HL-60/S4 treated with retinoic acid at 250 ng/mL for 4 days and 3 days (cell line): Measurements from ENCODE around the gene RPS27A.
"Not testable (repeated sequence)": the region's sequence is repeated elsewhere in the genome, so short reads cannot be mapped to it uniquely, and the experiment has no call there.

Experiments used
- in situ Hi-C: fragments of 300-500 bp; cut with MboI; formaldehyde crosslinking; loops from 2 replicates; pipeline ENCODE4 v1.7.0; 2022; ENCODE audit warnings: low sequenced_read_pairs

The RPS27A gene

GRCh38 chr2:55236992-55237543, 4.6 kb downstream of the RPS27A start:
- in situ Hi-C loops, result no loop called here

- in situ Hi-C loops, result no loop called here
These were observed 7.3 kb downstream of the RPS27A start for GRCh38 chr2:55239656-55240222.

- in situ Hi-C loops, result not testable (repeated sequence)
These were observed 9.1 kb downstream of the RPS27A start for GRCh38 chr2:55241582-55241981.

- in situ Hi-C loops, result no loop called here
These were observed 10.1 kb downstream of the RPS27A start for GRCh38 chr2:55242617-55243016.

GRCh38 chr2:55245411-55245810, 12.9 kb downstream of the RPS27A start:
- in situ Hi-C loops, result no loop called here

GRCh38 chr2:55247025-55247424, 14.5 kb downstream of the RPS27A start:
- in situ Hi-C loops, result no loop called here

- in situ Hi-C loops, result no loop called here
These were observed 20.3 kb downstream of the RPS27A start for GRCh38 chr2:55252832-55253231.

GRCh38 chr2:55259586-55259985, 27.1 kb downstream of the RPS27A start:
- in situ Hi-C loops, result not testable (repeated sequence)

- in situ Hi-C loops, result no loop called here
These were observed 35.9 kb downstream of the RPS27A start for GRCh38 chr2:55268288-55268906.

- in situ Hi-C loops, result no loop called here
These were observed 36.6 kb downstream of the RPS27A start, which contains the start of gene MTIF2 for GRCh38 chr2:55268907-55269644. Gene MTIF2 (minus strand): TSS chr2:55269231. CDS start chr2:55263858, 5,373 bp downstream.

- in situ Hi-C loops, result no loop called here
These were observed 37.1 kb downstream of the RPS27A start for GRCh38 chr2:55269645-55269990.

GRCh38 chr2:55274346-55274745, 41.9 kb downstream of the RPS27A start:
- in situ Hi-C loops, result not testable (repeated sequence)

GRCh38 chr2:55277310-55277709, 44.8 kb downstream of the RPS27A start:
- in situ Hi-C loops, result no loop called here

- in situ Hi-C loops, result not testable (repeated sequence)
These were observed 46.8 kb downstream of the RPS27A start for GRCh38 chr2:55279214-55279835.

- in situ Hi-C loops, result not testable (repeated sequence)
These were observed 47.5 kb downstream of the RPS27A start for GRCh38 chr2:55279859-55280424.

GRCh38 chr2:55280851-55281546, 48.5 kb downstream of the RPS27A start:
- in situ Hi-C loops, result not testable (repeated sequence)

- in situ Hi-C loops, result no loop called here
These were observed 49.8 kb downstream of the RPS27A start for GRCh38 chr2:55282110-55282917.

- in situ Hi-C loops, result no loop called here
These were observed 50.6 kb downstream of the RPS27A start for GRCh38 chr2:55283083-55283482.
